Mucosa of descending colon (tissue), 3 donors: Measurements from ENCODE around the gene KRTAP2-2. TPM values are rescaled to one million over a fixed set of nuclear protein-coding genes. Genes with fewer than 3 reads are reported as not detected.
"Not testable (repeated sequence)": the region's sequence is repeated elsewhere in the genome, so short reads cannot be mapped to it uniquely, and the experiment has no call there.

Source experiments
- ATAC-seq: fragments of 200-7000 bp; cut with Tn5 transposase; one replicate; pipeline ENCODE4 v1.9.1; 2020; ENCODE audit warnings: mild to moderate bottlenecking, moderate library complexity
- DNase-seq, 3 donors: peaks; one replicate each; pipeline ENCODE4 v3.0.0-alpha.2; 2020
- H3K36me3 ChIP-seq: fragments of 200-600 bp; one replicate; pipeline ENCODE4 v1.8.0; 2021; ENCODE audit warnings: low read depth, mild to moderate bottlenecking
- H3K4me1 ChIP-seq: fragments of 200-600 bp; one replicate; pipeline ENCODE4 v1.8.0; 2021; ENCODE audit warnings: low read depth, mild to moderate bottlenecking
- H3K4me3 ChIP-seq: fragments of 200-600 bp; one replicate; pipeline ENCODE4 v1.8.0; 2021; ENCODE audit warnings: mild to moderate bottlenecking
- H3K9me3 ChIP-seq: fragments of 200-600 bp; one replicate; pipeline ENCODE4 v1.8.0; 2021; ENCODE audit warnings: mild to moderate bottlenecking
- intact Hi-C, 2 donors: fragments of 100-400 bp; cut with DNase I in 1 of 2; cut with micrococcal nuclease in 1 of 2; formaldehyde crosslinking; loops; one replicate each; pipeline versions ENCODE4 v1.11.0 to v1.11.1; 2022; cut with DNase I, micrococcal nuclease
- long read RNA-seq, 2 donors: library from polyadenylated mRNA; unstranded; transcript quantifications; one replicate each; pipeline ENCODE4 v2.0.0, GENCODE V29; 2019 to 2021
- total RNA-seq, 3 donors: library from RNA; stranded (reverse); fragmentation: NEBNext Ultra II Directional in 2 of 3; extraction: Animal tissue kit (Norgen Biotek cat#: 25700) in 2 of 3; gene quantifications; one replicate each; pipeline versions ENCODE4 v1.2.1 to v1.2.4, GENCODE V29; 2021 to 2023
- TF ChIP-seq, protein P1 (sequence below): fragments of 200-600 bp; IDR thresholded peaks from one replicate; pipeline ENCODE4 v1.8.0; 2022; ENCODE audit warnings: antibody characterized with exemption, mild to moderate bottlenecking
- donor health status: DM: no; HTN: no; CAD: no; lungs with moderate emphysema.
- donor health status: DM: no; HTN: no; CAD: no.
- donor health status: DM: no; HTN: yes; CAD: no.

Gene KRTAP2-2
- not detected for total RNA-seq
- long read RNA-seq, donor 1, result 0 reads
- long read RNA-seq, donor 2, result 0 reads

DNA sequence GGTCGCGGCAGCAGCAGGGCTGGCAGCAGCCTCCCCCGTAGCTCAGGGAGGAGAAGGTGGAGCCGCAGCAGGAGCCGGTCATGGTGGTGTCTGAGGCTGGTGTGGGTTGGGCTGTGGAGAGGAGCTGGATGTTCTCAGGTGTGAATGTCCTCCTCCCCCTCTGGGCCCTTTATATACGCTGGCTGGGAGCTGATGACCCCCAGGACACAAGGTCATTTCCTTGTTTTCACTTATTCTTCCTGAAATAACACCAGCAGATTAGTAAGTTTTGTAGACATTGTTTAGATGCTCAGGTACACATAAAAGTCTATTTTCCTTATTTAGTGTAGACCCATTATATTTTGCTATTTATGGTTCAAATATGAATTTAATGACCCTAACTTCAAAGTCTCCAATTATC, at the start of gene KRTAP2-2:
TSS of gene KRTAP2-2 (minus strand) at position 101 of the 400 bp plus-strand sequence. CDS start at position 82, 19 bp downstream.
- DNase-seq, H3K4me1 ChIP-seq, H3K36me3 ChIP-seq, intact Hi-C loops, H3K4me3 ChIP-seq, H3K9me3 ChIP-seq, ATAC-seq: not testable (repeated sequence)

GRCh38 chr17:41104386-41105038, 49.5 kb upstream of the KRTAP2-2 start:
- H3K4me1 ChIP-seq, ATAC-seq, H3K36me3 ChIP-seq, H3K9me3 ChIP-seq, intact Hi-C loops, DNase-seq, H3K4me3 ChIP-seq: not testable (repeated sequence)

DNA sequence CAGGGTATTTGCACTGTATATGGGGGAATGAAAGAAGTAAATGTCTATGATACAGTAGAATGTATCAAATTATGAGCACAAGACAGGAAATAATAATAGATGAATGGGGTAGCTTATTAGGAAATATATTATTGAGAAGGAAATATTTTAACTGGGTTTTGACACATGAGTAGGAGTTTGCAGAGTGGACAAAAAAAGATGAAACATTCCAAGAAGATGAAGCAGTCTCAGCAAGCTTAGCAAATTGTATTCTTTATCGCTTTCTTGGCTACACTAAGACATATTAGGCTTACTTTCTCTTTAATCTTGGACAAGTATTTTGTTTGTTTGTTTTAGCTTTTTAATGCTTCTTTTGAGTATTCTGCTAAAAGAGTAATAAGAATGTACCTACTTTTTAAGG, 48.9 kb upstream of the KRTAP2-2 start:
- intact Hi-C loops, result no loop called here

DNA sequence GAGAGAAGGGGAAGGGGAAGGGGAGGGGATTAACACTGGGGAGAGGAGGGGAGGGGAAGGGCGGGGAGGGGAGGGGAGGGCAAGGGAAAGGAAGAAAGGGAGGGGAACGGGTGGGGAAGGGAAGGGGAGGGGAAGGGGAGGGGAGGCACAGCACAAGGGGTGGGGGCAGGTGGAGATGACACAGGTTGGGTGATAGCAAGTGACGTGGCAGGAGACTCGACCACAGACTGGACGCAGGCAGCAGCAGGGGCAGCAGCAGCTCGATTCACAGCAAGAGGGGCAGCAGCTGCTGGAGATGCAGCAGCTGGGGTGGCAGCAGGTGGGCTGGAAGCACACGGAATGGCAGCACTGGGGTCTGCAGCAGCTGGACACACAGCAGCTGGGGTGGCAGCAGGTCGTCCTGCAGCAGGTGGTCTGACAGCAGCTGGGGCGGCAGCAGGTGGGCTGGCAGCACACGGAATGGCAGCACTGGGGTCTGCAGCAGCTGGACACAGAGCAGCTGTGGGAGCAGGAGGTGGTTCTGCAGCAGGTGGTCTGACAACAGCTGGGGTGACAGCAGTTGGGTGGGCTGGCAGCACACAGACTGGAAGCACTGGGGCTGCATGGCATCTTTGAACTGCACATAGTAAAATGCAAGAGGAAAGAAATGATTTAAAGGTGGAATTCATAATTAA, 46.7 kb upstream of the KRTAP2-2 start, which contains the start of gene KRTAP4-16:
TSS of gene KRTAP4-16 (minus strand) at position 624 of the 674 bp plus-strand sequence. CDS start at position 624, 0 bp downstream.
- ATAC-seq, result no peak
- intact Hi-C loops, result no loop called here

More for the DNA sequence above, 48.9 kb upstream of the KRTAP2-2 start:
- TF ChIP-seq, protein P1, sequence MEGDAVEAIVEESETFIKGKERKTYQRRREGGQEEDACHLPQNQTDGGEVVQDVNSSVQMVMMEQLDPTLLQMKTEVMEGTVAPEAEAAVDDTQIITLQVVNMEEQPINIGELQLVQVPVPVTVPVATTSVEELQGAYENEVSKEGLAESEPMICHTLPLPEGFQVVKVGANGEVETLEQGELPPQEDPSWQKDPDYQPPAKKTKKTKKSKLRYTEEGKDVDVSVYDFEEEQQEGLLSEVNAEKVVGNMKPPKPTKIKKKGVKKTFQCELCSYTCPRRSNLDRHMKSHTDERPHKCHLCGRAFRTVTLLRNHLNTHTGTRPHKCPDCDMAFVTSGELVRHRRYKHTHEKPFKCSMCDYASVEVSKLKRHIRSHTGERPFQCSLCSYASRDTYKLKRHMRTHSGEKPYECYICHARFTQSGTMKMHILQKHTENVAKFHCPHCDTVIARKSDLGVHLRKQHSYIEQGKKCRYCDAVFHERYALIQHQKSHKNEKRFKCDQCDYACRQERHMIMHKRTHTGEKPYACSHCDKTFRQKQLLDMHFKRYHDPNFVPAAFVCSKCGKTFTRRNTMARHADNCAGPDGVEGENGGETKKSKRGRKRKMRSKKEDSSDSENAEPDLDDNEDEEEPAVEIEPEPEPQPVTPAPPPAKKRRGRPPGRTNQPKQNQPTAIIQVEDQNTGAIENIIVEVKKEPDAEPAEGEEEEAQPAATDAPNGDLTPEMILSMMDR, result no peak
- DNase-seq (no peak), ATAC-seq (no peak)
- H3K36me3 ChIP-seq, result no peaks in the 10 kb centered on the region
- H3K4me1 ChIP-seq, result no peaks in the 10 kb centered on the region
- no peaks in the 10 kb centered on the region for H3K9me3 ChIP-seq
- no peak overlapping the region for H3K4me3 ChIP-seq

GRCh38 chr17:41099682-41100480, 44.9 kb upstream of the KRTAP2-2 start:
- H3K4me1 ChIP-seq, DNase-seq, H3K4me3 ChIP-seq, intact Hi-C loops, ATAC-seq, H3K9me3 ChIP-seq, H3K36me3 ChIP-seq: not testable (repeated sequence)

More for the DNA sequence above, 46.7 kb upstream of the KRTAP2-2 start, which contains the start of gene KRTAP4-16:
- Histone ChIP-seq H3K9me3 (no peaks in the 10 kb centered on the region), H3K4me3 (no peak within 1 kb of the TSS), H3K4me1 (no peaks in the 10 kb centered on the region), H3K36me3 (no peaks in the 10 kb centered on the region)
- no peak for DNase-seq
- TF ChIP-seq, protein P1, result no peak

DNA sequence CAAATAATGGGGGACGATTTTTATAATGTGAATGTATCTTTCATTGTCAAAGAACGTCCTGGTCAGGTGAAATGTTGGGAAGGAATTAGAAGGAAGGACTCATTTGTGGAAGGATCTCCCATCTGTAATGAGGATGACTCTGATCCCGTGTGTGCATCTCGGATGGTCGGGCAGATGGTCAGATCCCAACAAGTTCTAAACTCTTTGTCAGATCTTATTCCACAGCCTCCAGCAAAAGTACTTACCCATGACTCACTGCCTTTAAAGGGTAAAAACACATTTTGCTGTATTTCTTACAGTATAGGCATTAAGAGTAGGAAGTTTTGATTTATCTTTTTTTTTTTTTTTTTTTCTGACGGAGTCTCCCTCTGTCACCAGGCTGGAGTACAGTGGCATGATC, 43.5 kb upstream of the KRTAP2-2 start:
- TF ChIP-seq, protein P1, result no peak
- H3K4me3 ChIP-seq, result no peak overlapping the region

More for the DNA sequence above, 43.5 kb upstream of the KRTAP2-2 start:
- Histone ChIP-seq H3K36me3 (no peaks in the 10 kb centered on the region), H3K9me3 (no peaks in the 10 kb centered on the region), H3K4me1 (no peaks in the 10 kb centered on the region)
- no peak for ATAC-seq
- no peak for DNase-seq
- intact Hi-C loops, result no loop called here
